Endothelial cell of umbilical vein (primary cell): Measurements from ENCODE around the gene GGT6. TPM values are rescaled to one million over a fixed set of nuclear protein-coding genes. Genes with fewer than 3 reads are reported as not detected.

Experiments
- BruUV-seq: library from RNA; stranded (reverse); fragments of 400-500 nt; replicated peaks from 2 replicates; lab custom pipeline; 2021; lab: Mats Ljungman, UMichigan
- CTCF ChIA-PET: fragments of 300-600, 350-600 bp; sonication (Branson Sonifier 250); formaldehyde crosslinking; loops from one replicate; lab custom pipeline; 2021; ENCODE audit warnings: antibody characterized with exemption, inconsistent platforms; lab: Charles Lee
- POLR2A ChIA-PET: fragments of 300-600, 350-600 bp; sonication (Branson Sonifier 250); formaldehyde crosslinking; loops from one replicate; lab custom pipeline; 2021; ENCODE audit warnings: antibody characterized with exemption, inconsistent platforms; lab: Charles Lee
- DNase-seq: peaks from one replicate; pipeline ENCODE4 v3.0.0-alpha.2; 2011; ENCODE audit warnings: low read depth, low spot score
- FAIRE-seq: peaks from 2 replicates; lab custom pipeline; 2011; peaks lifted over from hg19 to GRCh38; lab: Jason Lieb, UNC
- H2AFZ ChIP-seq: 2 replicates; pipeline ENCODE4 v1.6.0; 2012; ENCODE audit warnings: low read depth, low read length, control low read depth, inconsistent platforms
- H3K27ac ChIP-seq: 2 replicates; pipeline ENCODE4 v1.5.1; 2011; ENCODE audit warnings: low read depth, mild to moderate bottlenecking, control low read depth, low read length, moderate library complexity; ENCODE audit not compliant: insufficient read depth
- H3K27me3 ChIP-seq, 2 experiments: 2 replicates each; pipeline versions ENCODE4 v1.6.0 to v1.6.1; 2011; ENCODE audit warnings: low read length in 2 of 2, mixed read lengths in 1 of 2; ENCODE audit not compliant: control insufficient read depth in 2 of 2, insufficient read depth in 2 of 2
- H3K36me3 ChIP-seq, 2 experiments: 2 replicates in 1 of 2; 3 replicates in 1 of 2; pipeline ENCODE4 v1.5.1; 2011; ENCODE audit warnings: low read length in 2 of 2, mild to moderate bottlenecking in 1 of 2, moderate library complexity in 1 of 2; ENCODE audit not compliant: control insufficient read depth in 2 of 2, insufficient read depth in 2 of 2; ENCODE audit errors: extremely low read depth in 1 of 2
- H3K4me1 ChIP-seq: 3 replicates; pipeline ENCODE4 v1.5.1; 2011; ENCODE audit warnings: mild to moderate bottlenecking, low read length; ENCODE audit not compliant: control insufficient read depth, insufficient read depth; ENCODE audit errors: extremely low read depth
- H3K4me2 ChIP-seq: 2 replicates; pipeline ENCODE4 v1.6.1; 2011; ENCODE audit warnings: low read length, control low read depth, mixed read lengths; ENCODE audit not compliant: insufficient read depth
- H3K4me3 ChIP-seq, 3 experiments: fragments of 200-600 bp in 1 of 3; sonication (generic), shearing (Covaris generic) in 1 of 3; replicated peaks in 1 of 3; 2 replicates each; pipeline ENCODE4 v1.5.1; 2011 to 2016; ENCODE audit warnings: control low read depth in 3 of 3, low read length in 3 of 3, mild to moderate bottlenecking in 2 of 3, inconsistent platforms in 1 of 3, low read depth in 1 of 3, moderate library complexity in 1 of 3; ENCODE audit not compliant: insufficient read depth in 1 of 3
- H3K79me2 ChIP-seq: 2 replicates; pipeline ENCODE4 v1.6.0; 2012; ENCODE audit warnings: low read length, inconsistent platforms; ENCODE audit not compliant: control insufficient read depth, insufficient read depth
- H3K9ac ChIP-seq: replicated peaks from 2 replicates; pipeline ENCODE3; 2011; ENCODE audit warnings: low read length, control low read depth; ENCODE audit not compliant: insufficient read depth; ENCODE audit errors: extremely low read depth
- H3K9me1 ChIP-seq: replicated peaks from 3 replicates; pipeline ENCODE4 v1.6.0; 2011; ENCODE audit warnings: mild to moderate bottlenecking, low read length; ENCODE audit not compliant: control insufficient read depth, insufficient read depth; ENCODE audit errors: extremely low read depth
- H3K9me3 ChIP-seq: replicated peaks from 2 replicates; pipeline ENCODE4 v1.5.1; 2012; ENCODE audit warnings: low read length, inconsistent platforms; ENCODE audit not compliant: control insufficient read depth, insufficient read depth
- H4K20me1 ChIP-seq: replicated peaks from 2 replicates; pipeline ENCODE3; 2011; ENCODE audit warnings: mild to moderate bottlenecking, low read length; ENCODE audit not compliant: control insufficient read depth, insufficient read depth; ENCODE audit errors: extremely low read depth
- EZH2 ChIP-seq: IDR thresholded peaks from 2 replicates; pipeline ENCODE4 v1.6.1; 2012; ENCODE audit warnings: borderline replicate concordance, low read depth, mild to moderate bottlenecking, moderate library complexity, low read length, inconsistent platforms; ENCODE audit not compliant: severe bottlenecking
- FOS ChIP-seq: IDR thresholded peaks from 2 replicates; pipeline ENCODE4 v1.6.1; 2011; ENCODE audit warnings: mild to moderate bottlenecking, low read length, moderate library complexity, borderline replicate concordance; ENCODE audit not compliant: insufficient read depth
- GATA2 ChIP-seq: IDR thresholded peaks from 2 replicates; pipeline ENCODE4 v1.7.0; 2011; ENCODE audit warnings: low read depth, mild to moderate bottlenecking, moderate library complexity, mixed read lengths, low read length; ENCODE audit not compliant: insufficient read length, insufficient read depth
- JUN ChIP-seq: IDR thresholded peaks from 2 replicates; pipeline ENCODE4 v1.6.1; 2011; ENCODE audit warnings: borderline replicate concordance, low read depth; ENCODE audit not compliant: insufficient read length, insufficient read depth
- MYC ChIP-seq: IDR thresholded peaks from one replicate; pipeline ENCODE4 v1.6.1; 2011; ENCODE audit warnings: mild to moderate bottlenecking, low read depth, low read length
- POLR2A ChIP-seq: IDR thresholded peaks from 2 replicates; pipeline ENCODE4 v1.6.1; 2012; ENCODE audit warnings: low read depth, mild to moderate bottlenecking, control low read depth, low read length
- POLR2AphosphoS5 ChIP-seq: IDR thresholded peaks from 2 replicates; pipeline ENCODE4 v1.6.1; 2012; ENCODE audit warnings: low read depth, mild to moderate bottlenecking, control low read depth, low read length, moderate library complexity; ENCODE audit not compliant: insufficient read depth
- dilution Hi-C: fragments of 300-500 bp; cut with MboI; formaldehyde crosslinking; loops from one replicate; pipeline ENCODE4 v1.15.0; 2019; ENCODE audit warnings: low sequenced_read_pairs; ENCODE audit not compliant: extremely low pct_ligation_motif_present
- intact Hi-C: fragments of 100-400 bp; cut with micrococcal nuclease; formaldehyde crosslinking; loops from one replicate; pipeline ENCODE4 v1.10.0; 2022
- polyA plus RNA-seq, 4 experiments: library from polyadenylated mRNA; depleted of rRNA in 3 of 4; stranded (reverse) in 3 of 4; unstranded in 1 of 4; fragments of >200 nt; gene quantifications; 2 replicates each; pipeline versions ENCODE4 v1.2.1 to v1.2.3, GENCODE V29; 2011 to 2012; ENCODE audit warnings: missing spikeins in 1 of 4
- total RNA-seq: library from RNA; stranded (reverse); gene quantifications from 2 replicates; pipeline ENCODE4 v1.2.3, GENCODE V29; 2021
- TF ChIP-seq, protein P1 (sequence below): IDR thresholded peaks from 2 replicates; pipeline ENCODE4 v1.6.1; 2011; ENCODE audit not compliant: insufficient read depth, insufficient read length
- TF ChIP-seq, protein P2 (sequence below), 2 donors: IDR thresholded peaks; 1 replicate in 1 of 2; 2 replicates in 1 of 2; pipeline ENCODE4 v1.5.1; 2011; ENCODE audit warnings: low read length in 2 of 2, mild to moderate bottlenecking in 2 of 2, moderate library complexity in 2 of 2, control low read depth in 1 of 2, inconsistent platforms in 1 of 2, low read depth in 1 of 2; ENCODE audit not compliant: insufficient read depth in 1 of 2; ENCODE audit errors: extremely low read depth in 1 of 2

GGT6 gene
- total and polyA plus RNA-seq, 2 donors (not counting 3 experiments of a cell fraction or from before 2014, with no cell fraction given) = not detected

DNA sequence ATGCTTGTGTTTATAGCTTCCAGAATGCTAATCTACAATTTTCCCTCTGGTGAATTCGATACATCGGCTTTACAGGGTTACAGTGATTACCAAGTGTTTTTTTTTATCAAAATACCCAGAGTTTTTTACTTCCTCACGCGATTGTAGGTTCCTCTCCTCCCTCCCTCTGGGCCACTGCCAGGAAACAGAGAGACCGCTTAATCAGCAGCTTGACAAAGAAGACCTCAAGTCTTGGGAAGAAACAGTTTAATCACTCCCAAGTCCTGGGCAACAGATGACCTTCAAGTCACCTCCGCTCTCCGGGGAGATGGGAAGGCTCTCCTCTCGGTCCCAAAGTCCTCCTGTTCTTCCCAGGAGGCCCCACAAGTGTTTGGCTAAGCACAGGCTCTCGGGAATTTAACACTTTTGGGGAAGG, 47.4 kb upstream of the GGT6 start:
- peak; percentile 66 for DNase-seq
- H2AFZ ChIP-seq = peak overlapping the region; percentile 35
- no TSS peak for BruUV-seq
- ChIA-PET POLR2A (no interaction called here), CTCF (interaction anchor here (0.8 to 5.1 kb wide), 3 partner anchors 17 to 295 kb away, joined by 3 to 32 read pairs (median 7); partner anchors contain the start of gene CHRNE)
- H3K4me2 ChIP-seq = no peak overlapping the region
- no peaks in the 10 kb centered on the region for H3K36me3 ChIP-seq
- no peaks in the 10 kb centered on the region for H4K20me1 ChIP-seq
- H3K27ac ChIP-seq = no peak overlapping the region
- no peak overlapping the region for H3K4me3 ChIP-seq
- peaks cover 8 to 13% of the 10 kb centered on the region in 2 experiments for H3K27me3 ChIP-seq
- intact Hi-C loops = no loop called here
- TF ChIP-seq EZH2 (peak; percentile 15), GATA2 (no peak)
- dilution Hi-C loops = no loop called here
- no peak for FAIRE-seq
- no peaks in the 10 kb centered on the region for H3K9me1 ChIP-seq
- no peaks in the 10 kb centered on the region for H3K79me2 ChIP-seq
- no peaks in the 10 kb centered on the region for H3K9me3 ChIP-seq
- H3K9ac ChIP-seq = no peak overlapping the region
- peaks cover 4% of the 10 kb centered on the region for H3K4me1 ChIP-seq

DNA sequence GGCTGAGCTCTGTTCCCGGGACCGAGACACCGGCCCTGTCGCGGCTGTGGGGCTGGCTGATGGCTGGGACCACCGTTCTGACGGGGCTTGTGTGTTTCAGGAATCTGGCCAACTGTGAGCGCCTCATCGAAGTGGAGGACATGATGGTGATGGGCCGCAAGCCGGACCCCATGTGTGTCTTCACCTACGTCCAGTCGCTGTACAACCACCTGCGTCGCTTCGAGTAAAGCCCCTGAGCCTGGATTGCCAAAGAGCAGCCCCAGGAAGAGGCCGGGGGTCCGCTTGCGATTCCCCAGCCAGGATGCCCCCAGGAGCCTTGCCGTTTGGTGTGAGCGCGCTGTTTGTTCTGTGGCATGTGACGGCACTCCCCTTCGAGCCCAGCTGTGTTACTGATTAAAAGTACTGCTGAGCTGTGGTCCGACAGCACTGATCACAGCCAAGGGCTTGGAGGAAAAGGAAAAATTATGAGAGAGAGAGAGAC, 46.9 kb upstream of the GGT6 start:
- Histone ChIP-seq H3K27me3 (peaks cover 8 to 13% of the 10 kb centered on the region in 2 experiments), H3K79me2 (no peaks in the 10 kb centered on the region), H3K4me2 (no peak overlapping the region), H3K9ac (no peak overlapping the region), H2AFZ (peak overlapping the region; percentile 35), H3K4me1 (peaks cover 4% of the 10 kb centered on the region), H3K9me1 (no peaks in the 10 kb centered on the region), H3K9me3 (no peaks in the 10 kb centered on the region), H4K20me1 (no peaks in the 10 kb centered on the region), H3K36me3 (no peaks in the 10 kb centered on the region), H3K27ac (no peak overlapping the region), H3K4me3 (no peak overlapping the region)
- dilution Hi-C loops (no loop called here), intact Hi-C loops (no loop called here)
- no peak for FAIRE-seq
- ChIA-PET CTCF (interaction anchor here (0.8 to 5.1 kb wide), 3 partner anchors 17 to 296 kb away, joined by 3 to 32 read pairs (median 7); partner anchors contain the start of gene CHRNE), POLR2A (no interaction called here)
- no peak for DNase-seq
- no TSS peak for BruUV-seq
- TF ChIP-seq, protein P1, sequence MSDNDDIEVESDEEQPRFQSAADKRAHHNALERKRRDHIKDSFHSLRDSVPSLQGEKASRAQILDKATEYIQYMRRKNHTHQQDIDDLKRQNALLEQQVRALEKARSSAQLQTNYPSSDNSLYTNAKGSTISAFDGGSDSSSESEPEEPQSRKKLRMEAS = no peak
- TF ChIP-seq JUN (no peak), EZH2 (no peak), POLR2A (no peak), FOS (no peak), POLR2AphosphoS5 (no peak), GATA2 (no peak), MYC (no peak)
- TF ChIP-seq, protein P2, sequence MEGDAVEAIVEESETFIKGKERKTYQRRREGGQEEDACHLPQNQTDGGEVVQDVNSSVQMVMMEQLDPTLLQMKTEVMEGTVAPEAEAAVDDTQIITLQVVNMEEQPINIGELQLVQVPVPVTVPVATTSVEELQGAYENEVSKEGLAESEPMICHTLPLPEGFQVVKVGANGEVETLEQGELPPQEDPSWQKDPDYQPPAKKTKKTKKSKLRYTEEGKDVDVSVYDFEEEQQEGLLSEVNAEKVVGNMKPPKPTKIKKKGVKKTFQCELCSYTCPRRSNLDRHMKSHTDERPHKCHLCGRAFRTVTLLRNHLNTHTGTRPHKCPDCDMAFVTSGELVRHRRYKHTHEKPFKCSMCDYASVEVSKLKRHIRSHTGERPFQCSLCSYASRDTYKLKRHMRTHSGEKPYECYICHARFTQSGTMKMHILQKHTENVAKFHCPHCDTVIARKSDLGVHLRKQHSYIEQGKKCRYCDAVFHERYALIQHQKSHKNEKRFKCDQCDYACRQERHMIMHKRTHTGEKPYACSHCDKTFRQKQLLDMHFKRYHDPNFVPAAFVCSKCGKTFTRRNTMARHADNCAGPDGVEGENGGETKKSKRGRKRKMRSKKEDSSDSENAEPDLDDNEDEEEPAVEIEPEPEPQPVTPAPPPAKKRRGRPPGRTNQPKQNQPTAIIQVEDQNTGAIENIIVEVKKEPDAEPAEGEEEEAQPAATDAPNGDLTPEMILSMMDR (IDR thresholded peaks at IDR 0.05; ENCODE audit: extremely low read depth in 1 of 2, insufficient read depth in 1 of 2, low read depth in 1 of 2, low read length in 2 of 2) = no peak
